Fibroblast of lung (primary cell): ENCODE results near the gene XYLT1. TPM values are rescaled to one million over a fixed set of nuclear protein-coding genes. Genes with fewer than 3 reads are reported as not detected.
"Not testable (repeated sequence)": the region's sequence is repeated elsewhere in the genome, so short reads cannot be mapped to it uniquely, and the experiment has no call there.

ENCODE experiments used
- DNase-seq, 2 donors: peaks; one replicate each; pipeline versions ENCODE4 v3.0.0 to v3.0.0-alpha.2; 2010; ENCODE audit warnings: low read depth in 2 of 2
- H2AFZ ChIP-seq: 2 replicates; pipeline ENCODE4 v1.5.1; 2012; ENCODE audit warnings: low read length, control low read depth, inconsistent platforms
- H3K27ac ChIP-seq: 2 replicates; pipeline ENCODE4 v1.5.1; 2011; ENCODE audit warnings: low read length, control low read depth; ENCODE audit not compliant: insufficient read depth
- H3K27me3 ChIP-seq: 2 replicates; pipeline ENCODE4 v1.5.1; 2011; ENCODE audit warnings: mild to moderate bottlenecking, low read length; ENCODE audit not compliant: control insufficient read depth, insufficient read depth
- H3K36me3 ChIP-seq: 2 replicates; pipeline ENCODE4 v1.5.1; 2011; ENCODE audit warnings: low read length; ENCODE audit not compliant: control insufficient read depth, insufficient read depth
- H3K4me1 ChIP-seq: 2 replicates; pipeline ENCODE4 v1.5.1; 2011; ENCODE audit warnings: low read length; ENCODE audit not compliant: control insufficient read depth, insufficient read depth; ENCODE audit errors: extremely low read depth
- H3K4me2 ChIP-seq: 2 replicates; pipeline ENCODE4 v1.5.1; 2011; ENCODE audit warnings: low read length, control low read depth; ENCODE audit not compliant: insufficient read depth; ENCODE audit errors: extremely low read depth
- H3K4me3 ChIP-seq, 4 experiments: fragments of 200-600 bp in 1 of 4; sonication (generic) in 1 of 4; replicated peaks in 1 of 4; 2 replicates each; pipeline ENCODE4 v1.5.1; 2011 to 2016; ENCODE audit warnings: low read length in 4 of 4, low read depth in 3 of 4, mild to moderate bottlenecking in 3 of 4, control low read depth in 2 of 4, inconsistent platforms in 1 of 4, mixed read lengths in 1 of 4; ENCODE audit not compliant: insufficient read depth in 1 of 4; ENCODE audit errors: control extremely low read depth in 1 of 4
- H3K79me2 ChIP-seq: 2 replicates; pipeline ENCODE4 v1.5.1; 2012; ENCODE audit warnings: mild to moderate bottlenecking, low read length, inconsistent platforms; ENCODE audit not compliant: control insufficient read depth, insufficient read depth
- H3K9ac ChIP-seq: 2 replicates; pipeline ENCODE4 v1.5.1; 2011; ENCODE audit warnings: mild to moderate bottlenecking, low read length, control low read depth; ENCODE audit not compliant: insufficient read depth
- H3K9me3 ChIP-seq: 2 replicates; pipeline ENCODE4 v1.5.1; 2012; ENCODE audit warnings: low read depth, low read length; ENCODE audit not compliant: control insufficient read depth, insufficient read depth
- H4K20me1 ChIP-seq: 2 replicates; pipeline ENCODE4 v1.5.1; 2011; ENCODE audit warnings: low read length; ENCODE audit not compliant: control insufficient read depth, insufficient read depth; ENCODE audit errors: extremely low read depth
- EZH2 ChIP-seq: IDR thresholded peaks from 2 replicates; pipeline ENCODE4 v1.5.1; 2012; ENCODE audit warnings: low read length, control low read depth, mild to moderate bottlenecking; ENCODE audit errors: missing control alignments
- polyA plus RNA-seq, 2 donors: library from polyadenylated mRNA; depleted of rRNA in 1 of 2; stranded (reverse) in 1 of 2; unstranded in 1 of 2; fragments of >200 nt; gene quantifications; 2 replicates each; pipeline ENCODE4 v1.2.1, GENCODE V29; 2011 to 2012; ENCODE audit warnings: missing spikeins in 1 of 2
- total RNA-seq: library from RNA; depleted of rRNA; stranded (reverse); fragments of >200 nt; gene quantifications from 2 replicates; pipeline ENCODE4 v1.2.1, GENCODE V29; 2014
- TF ChIP-seq, protein P1 (sequence below), 2 donors: IDR thresholded peaks in 1 of 2; conservative IDR thresholded peaks in 1 of 2; 1 replicate in 1 of 2; 2 replicates in 1 of 2; pipeline ENCODE4 v1.5.1; 2011 to 2012; ENCODE audit warnings: low read length in 2 of 2, control low read depth in 1 of 2, inconsistent platforms in 1 of 2, low read depth in 1 of 2, mild to moderate bottlenecking in 1 of 2

XYLT1 gene
- total and polyA plus RNA-seq, 2 donors (not counting 1 experiment from before 2014, with no cell fraction given): 9.3 to 21.8 TPM

DNA sequence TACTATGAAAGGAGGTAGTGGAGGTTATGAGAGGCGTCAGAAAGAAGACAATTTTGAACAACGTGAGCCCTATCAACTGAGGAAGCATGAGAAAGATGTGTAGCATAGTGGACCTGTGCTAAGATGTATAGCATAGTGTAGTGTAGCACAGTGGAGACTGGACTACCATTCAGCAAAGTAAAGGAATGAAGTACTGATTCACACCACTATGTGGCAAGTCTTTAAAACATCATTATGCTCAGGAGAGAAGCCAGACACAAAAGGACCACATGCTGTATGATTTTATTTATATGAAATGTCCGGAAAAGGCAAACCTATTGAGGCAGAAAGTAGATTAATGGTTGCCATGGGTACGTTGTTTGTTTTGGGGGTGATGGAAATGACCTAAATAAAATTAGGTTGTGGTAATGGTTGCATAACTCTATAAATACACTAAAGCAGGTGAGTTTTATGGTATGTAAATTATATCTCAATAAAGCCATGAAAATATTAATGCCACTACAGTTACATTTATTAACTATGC lies 20.4 kb upstream of the XYLT1 start:
- Histone ChIP-seq H3K79me2 (no peaks in the 10 kb centered on the region), H3K36me3 (no peaks in the 10 kb centered on the region), H3K27ac (no peak overlapping the region), H3K27me3 (no peaks in the 10 kb centered on the region), H3K9ac (no peak overlapping the region), H4K20me1 (no peaks in the 10 kb centered on the region), H3K4me1 (no peaks in the 10 kb centered on the region), H2AFZ (no peak overlapping the region), H3K9me3 (no peaks in the 10 kb centered on the region), H3K4me2 (no peak overlapping the region), H3K4me3 (no peak overlapping the region)
- no peak for TF ChIP-seq EZH2
- TF ChIP-seq, protein P1, sequence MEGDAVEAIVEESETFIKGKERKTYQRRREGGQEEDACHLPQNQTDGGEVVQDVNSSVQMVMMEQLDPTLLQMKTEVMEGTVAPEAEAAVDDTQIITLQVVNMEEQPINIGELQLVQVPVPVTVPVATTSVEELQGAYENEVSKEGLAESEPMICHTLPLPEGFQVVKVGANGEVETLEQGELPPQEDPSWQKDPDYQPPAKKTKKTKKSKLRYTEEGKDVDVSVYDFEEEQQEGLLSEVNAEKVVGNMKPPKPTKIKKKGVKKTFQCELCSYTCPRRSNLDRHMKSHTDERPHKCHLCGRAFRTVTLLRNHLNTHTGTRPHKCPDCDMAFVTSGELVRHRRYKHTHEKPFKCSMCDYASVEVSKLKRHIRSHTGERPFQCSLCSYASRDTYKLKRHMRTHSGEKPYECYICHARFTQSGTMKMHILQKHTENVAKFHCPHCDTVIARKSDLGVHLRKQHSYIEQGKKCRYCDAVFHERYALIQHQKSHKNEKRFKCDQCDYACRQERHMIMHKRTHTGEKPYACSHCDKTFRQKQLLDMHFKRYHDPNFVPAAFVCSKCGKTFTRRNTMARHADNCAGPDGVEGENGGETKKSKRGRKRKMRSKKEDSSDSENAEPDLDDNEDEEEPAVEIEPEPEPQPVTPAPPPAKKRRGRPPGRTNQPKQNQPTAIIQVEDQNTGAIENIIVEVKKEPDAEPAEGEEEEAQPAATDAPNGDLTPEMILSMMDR (conservative IDR thresholded peaks at IDR 0.05 in 1 of 2, IDR thresholded peaks at IDR 0.05 in 1 of 2; ENCODE audit: low read depth in 1 of 2, low read length in 2 of 2): no peak
- DNase-seq: no peak

DNA sequence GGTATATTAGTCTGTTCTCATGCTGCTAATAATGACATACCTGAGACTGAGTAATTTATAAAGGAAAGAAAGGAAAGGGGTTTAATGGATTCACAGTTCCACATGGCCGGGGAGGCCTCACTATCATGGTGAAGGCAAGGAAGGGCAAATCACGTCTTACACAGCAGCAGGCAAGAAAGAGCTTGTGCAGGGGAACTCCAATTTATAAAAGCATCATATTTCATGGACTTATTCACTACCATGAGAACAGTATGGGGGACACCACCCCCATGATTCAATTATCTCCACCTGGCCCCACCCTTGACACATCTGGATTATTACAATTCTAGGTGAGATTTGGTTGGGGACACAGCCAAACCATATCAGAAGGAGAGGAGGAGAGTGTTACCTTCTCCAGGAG lies 17.7 kb upstream of the XYLT1 start:
- H3K9me3 ChIP-seq: no peaks in the 10 kb centered on the region
- no peaks in the 10 kb centered on the region for H4K20me1 ChIP-seq
- no peak overlapping the region for H2AFZ ChIP-seq
- no peaks in the 10 kb centered on the region for H3K4me1 ChIP-seq
- H3K9ac ChIP-seq: no peak overlapping the region
- H3K79me2 ChIP-seq: no peaks in the 10 kb centered on the region
- TF ChIP-seq, protein P1 (conservative IDR thresholded peaks at IDR 0.05 in 1 of 2, IDR thresholded peaks at IDR 0.05 in 1 of 2; ENCODE audit: low read depth in 1 of 2, low read length in 2 of 2): no peak
- TF ChIP-seq EZH2: no peak
- H3K4me2 ChIP-seq: no peak overlapping the region
- no peak overlapping the region for H3K27ac ChIP-seq
- no peak for DNase-seq
- no peak overlapping the region for H3K4me3 ChIP-seq
- no peaks in the 10 kb centered on the region for H3K36me3 ChIP-seq
- H3K27me3 ChIP-seq: no peaks in the 10 kb centered on the region

DNA sequence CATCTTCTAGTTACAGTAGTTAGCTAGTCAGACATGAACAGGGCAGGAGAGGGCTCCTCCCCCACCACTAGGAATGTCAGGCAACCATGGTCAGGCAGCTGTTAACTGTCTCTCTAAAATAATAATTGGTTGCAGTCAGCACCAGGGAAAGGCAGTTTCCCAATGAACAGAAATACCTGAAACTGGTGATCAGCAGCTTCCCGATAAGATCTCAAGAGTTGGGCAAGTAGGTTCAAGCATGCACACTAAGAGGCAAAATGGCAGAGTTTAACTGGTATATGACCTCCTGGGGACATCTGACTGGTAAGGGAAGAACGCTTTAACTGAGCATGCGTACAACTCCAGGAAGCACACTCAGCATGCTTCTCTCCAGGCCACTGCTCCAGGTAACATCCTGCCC lies 12.6 kb upstream of the XYLT1 start:
- peak in 1 of 2 donors; percentile 12 for DNase-seq

DNA sequence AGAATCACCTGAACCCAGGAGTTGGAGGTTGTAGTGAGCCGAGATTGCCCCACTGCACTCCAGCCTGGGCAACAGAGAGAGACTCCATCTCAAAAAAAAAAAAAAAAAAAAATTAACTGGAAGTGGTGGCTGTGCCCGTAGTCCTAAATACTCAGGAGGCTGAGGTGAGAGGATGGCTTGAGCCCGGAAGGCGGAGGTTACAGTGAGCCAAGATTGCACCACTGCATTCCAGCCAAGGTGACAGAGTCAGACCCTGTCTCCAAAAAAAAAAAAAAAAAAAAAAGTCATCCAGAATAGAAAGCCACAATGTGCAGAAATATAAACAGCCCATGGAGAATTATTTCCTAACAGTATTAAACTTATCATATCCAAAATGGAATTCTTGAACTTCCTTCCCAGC lies 11.6 kb upstream of the XYLT1 start:
- H4K20me1 ChIP-seq, H3K9ac ChIP-seq, H3K4me3 ChIP-seq, H3K4me2 ChIP-seq, H3K79me2 ChIP-seq, DNase-seq, H3K9me3 ChIP-seq, H3K4me1 ChIP-seq, H3K36me3 ChIP-seq, H3K27ac ChIP-seq, H2AFZ ChIP-seq, H3K27me3 ChIP-seq: not testable (repeated sequence)

More for the DNA sequence above, 12.6 kb upstream of the XYLT1 start:
- Histone ChIP-seq H3K4me1 (no peaks in the 10 kb centered on the region), H3K79me2 (no peaks in the 10 kb centered on the region), H3K4me3 (no peak overlapping the region), H2AFZ (no peak overlapping the region), H3K36me3 (no peaks in the 10 kb centered on the region), H3K4me2 (no peak overlapping the region), H3K9me3 (no peaks in the 10 kb centered on the region), H3K9ac (no peak overlapping the region), H4K20me1 (no peaks in the 10 kb centered on the region), H3K27ac (no peak overlapping the region), H3K27me3 (peaks cover 4% of the 10 kb centered on the region)
- TF ChIP-seq, protein P1 (conservative IDR thresholded peaks at IDR 0.05 in 1 of 2, IDR thresholded peaks at IDR 0.05 in 1 of 2; ENCODE audit: low read depth in 1 of 2, low read length in 2 of 2): no peak
- TF ChIP-seq EZH2: no peak
